ENCODE results near the gene TWF2. TPM values are rescaled to one million over a fixed set of nuclear protein-coding genes. Genes with fewer than 3 reads are reported as not detected.

The TWF2 gene
- total and polyA plus RNA-seq, 2 of the 13 experiments (the other 11 are each of a cell fraction or from before 2014, with no cell fraction given): 45.5 to 108 TPM

DNA sequence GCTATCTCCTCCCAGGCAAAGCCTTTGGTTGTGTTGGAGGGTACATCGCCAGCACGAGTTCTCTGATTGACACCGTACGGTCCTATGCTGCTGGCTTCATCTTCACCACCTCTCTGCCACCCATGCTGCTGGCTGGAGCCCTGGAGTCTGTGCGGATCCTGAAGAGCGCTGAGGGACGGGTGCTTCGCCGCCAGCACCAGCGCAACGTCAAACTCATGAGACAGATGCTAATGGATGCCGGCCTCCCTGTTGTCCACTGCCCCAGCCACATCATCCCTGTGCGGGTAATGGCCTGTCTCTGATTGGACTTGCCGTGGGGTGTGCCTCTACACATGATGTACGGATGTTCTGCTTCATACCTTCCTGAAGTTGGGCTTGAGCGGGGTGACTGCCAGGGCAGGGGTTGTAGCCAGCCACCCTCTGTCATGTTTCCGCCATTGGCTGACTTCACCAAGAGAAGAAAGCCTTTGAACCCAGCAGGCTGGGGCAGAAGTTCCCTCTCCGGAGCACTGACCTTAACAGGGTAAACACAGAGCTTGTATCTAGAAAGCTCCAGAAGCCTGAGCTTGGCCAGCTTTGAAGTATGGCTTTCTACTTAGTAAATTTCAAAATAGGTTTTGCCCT is 27.6 kb downstream of the TWF2 start (continued):
- TF ChIP-seq, protein P1, sequence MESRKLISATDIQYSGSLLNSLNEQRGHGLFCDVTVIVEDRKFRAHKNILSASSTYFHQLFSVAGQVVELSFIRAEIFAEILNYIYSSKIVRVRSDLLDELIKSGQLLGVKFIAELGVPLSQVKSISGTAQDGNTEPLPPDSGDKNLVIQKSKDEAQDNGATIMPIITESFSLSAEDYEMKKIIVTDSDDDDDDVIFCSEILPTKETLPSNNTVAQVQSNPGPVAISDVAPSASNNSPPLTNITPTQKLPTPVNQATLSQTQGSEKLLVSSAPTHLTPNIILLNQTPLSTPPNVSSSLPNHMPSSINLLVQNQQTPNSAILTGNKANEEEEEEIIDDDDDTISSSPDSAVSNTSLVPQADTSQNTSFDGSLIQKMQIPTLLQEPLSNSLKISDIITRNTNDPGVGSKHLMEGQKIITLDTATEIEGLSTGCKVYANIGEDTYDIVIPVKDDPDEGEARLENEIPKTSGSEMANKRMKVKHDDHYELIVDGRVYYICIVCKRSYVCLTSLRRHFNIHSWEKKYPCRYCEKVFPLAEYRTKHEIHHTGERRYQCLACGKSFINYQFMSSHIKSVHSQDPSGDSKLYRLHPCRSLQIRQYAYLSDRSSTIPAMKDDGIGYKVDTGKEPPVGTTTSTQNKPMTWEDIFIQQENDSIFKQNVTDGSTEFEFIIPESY (CRISPR knock-in tag; IDR thresholded peaks at IDR 0.05): no peak
- TF ChIP-seq PRMT3 (CRISPR knock-in tag; IDR thresholded peaks at IDR 0.05; ENCODE audit: borderline replicate concordance, low read depth): no peak
- TF ChIP-seq, protein P2, sequence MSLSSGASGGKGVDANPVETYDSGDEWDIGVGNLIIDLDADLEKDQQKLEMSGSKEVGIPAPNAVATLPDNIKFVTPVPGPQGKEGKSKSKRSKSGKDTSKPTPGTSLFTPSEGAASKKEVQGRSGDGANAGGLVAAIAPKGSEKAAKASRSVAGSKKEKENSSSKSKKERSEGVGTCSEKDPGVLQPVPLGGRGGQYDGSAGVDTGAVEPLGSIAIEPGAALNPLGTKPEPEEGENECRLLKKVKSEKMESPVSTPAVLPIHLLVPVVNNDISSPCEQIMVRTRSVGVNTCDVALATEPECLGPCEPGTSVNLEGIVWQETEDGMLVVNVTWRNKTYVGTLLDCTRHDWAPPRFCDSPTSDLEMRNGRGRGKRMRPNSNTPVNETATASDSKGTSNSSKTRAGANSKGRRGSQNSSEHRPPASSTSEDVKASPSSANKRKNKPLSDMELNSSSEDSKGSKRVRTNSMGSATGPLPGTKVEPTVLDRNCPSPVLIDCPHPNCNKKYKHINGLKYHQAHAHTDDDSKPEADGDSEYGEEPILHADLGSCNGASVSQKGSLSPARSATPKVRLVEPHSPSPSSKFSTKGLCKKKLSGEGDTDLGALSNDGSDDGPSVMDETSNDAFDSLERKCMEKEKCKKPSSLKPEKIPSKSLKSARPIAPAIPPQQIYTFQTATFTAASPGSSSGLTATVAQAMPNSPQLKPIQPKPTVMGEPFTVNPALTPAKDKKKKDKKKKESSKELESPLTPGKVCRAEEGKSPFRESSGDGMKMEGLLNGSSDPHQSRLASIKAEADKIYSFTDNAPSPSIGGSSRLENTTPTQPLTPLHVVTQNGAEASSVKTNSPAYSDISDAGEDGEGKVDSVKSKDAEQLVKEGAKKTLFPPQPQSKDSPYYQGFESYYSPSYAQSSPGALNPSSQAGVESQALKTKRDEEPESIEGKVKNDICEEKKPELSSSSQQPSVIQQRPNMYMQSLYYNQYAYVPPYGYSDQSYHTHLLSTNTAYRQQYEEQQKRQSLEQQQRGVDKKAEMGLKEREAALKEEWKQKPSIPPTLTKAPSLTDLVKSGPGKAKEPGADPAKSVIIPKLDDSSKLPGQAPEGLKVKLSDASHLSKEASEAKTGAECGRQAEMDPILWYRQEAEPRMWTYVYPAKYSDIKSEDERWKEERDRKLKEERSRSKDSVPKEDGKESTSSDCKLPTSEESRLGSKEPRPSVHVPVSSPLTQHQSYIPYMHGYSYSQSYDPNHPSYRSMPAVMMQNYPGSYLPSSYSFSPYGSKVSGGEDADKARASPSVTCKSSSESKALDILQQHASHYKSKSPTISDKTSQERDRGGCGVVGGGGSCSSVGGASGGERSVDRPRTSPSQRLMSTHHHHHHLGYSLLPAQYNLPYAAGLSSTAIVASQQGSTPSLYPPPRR (CRISPR knock-in tag; IDR thresholded peaks at IDR 0.05; ENCODE audit: borderline replicate concordance): no peak
- TF ChIP-seq, protein P3, sequence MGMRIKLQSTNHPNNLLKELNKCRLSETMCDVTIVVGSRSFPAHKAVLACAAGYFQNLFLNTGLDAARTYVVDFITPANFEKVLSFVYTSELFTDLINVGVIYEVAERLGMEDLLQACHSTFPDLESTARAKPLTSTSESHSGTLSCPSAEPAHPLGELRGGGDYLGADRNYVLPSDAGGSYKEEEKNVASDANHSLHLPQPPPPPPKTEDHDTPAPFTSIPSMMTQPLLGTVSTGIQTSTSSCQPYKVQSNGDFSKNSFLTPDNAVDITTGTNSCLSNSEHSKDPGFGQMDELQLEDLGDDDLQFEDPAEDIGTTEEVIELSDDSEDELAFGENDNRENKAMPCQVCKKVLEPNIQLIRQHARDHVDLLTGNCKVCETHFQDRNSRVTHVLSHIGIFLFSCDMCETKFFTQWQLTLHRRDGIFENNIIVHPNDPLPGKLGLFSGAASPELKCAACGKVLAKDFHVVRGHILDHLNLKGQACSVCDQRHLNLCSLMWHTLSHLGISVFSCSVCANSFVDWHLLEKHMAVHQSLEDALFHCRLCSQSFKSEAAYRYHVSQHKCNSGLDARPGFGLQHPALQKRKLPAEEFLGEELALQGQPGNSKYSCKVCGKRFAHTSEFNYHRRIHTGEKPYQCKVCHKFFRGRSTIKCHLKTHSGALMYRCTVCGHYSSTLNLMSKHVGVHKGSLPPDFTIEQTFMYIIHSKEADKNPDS (CRISPR knock-in tag; IDR thresholded peaks at IDR 0.05): no peak
- no peak for TF ChIP-seq RFX1 (IDR thresholded peaks at IDR 0.05)
- no peak for TF ChIP-seq SRSF4 (IDR thresholded peaks at IDR 0.05; ENCODE audit: low read depth, low read length, poor library complexity, severe bottlenecking)
- no peak for TF ChIP-seq ZNF251 (CRISPR knock-in tag; IDR thresholded peaks at IDR 0.05)
- no peak for TF ChIP-seq ZNF224 (CRISPR knock-in tag; IDR thresholded peaks at IDR 0.05)
- TF ChIP-seq, protein P4, sequence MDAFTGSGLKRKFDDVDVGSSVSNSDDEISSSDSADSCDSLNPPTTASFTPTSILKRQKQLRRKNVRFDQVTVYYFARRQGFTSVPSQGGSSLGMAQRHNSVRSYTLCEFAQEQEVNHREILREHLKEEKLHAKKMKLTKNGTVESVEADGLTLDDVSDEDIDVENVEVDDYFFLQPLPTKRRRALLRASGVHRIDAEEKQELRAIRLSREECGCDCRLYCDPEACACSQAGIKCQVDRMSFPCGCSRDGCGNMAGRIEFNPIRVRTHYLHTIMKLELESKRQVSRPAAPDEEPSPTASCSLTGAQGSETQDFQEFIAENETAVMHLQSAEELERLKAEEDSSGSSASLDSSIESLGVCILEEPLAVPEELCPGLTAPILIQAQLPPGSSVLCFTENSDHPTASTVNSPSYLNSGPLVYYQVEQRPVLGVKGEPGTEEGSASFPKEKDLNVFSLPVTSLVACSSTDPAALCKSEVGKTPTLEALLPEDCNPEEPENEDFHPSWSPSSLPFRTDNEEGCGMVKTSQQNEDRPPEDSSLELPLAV (CRISPR knock-in tag; conservative IDR thresholded peaks at IDR 0.05; ENCODE audit: low read depth): no peak
- no peak for TF ChIP-seq ATAD3A (CRISPR knock-in tag; IDR thresholded peaks at IDR 0.05)
- no peak for TF ChIP-seq MTF2 (CRISPR knock-in tag; IDR thresholded peaks at IDR 0.05; ENCODE audit: borderline replicate concordance)
- TF ChIP-seq, protein P5, sequence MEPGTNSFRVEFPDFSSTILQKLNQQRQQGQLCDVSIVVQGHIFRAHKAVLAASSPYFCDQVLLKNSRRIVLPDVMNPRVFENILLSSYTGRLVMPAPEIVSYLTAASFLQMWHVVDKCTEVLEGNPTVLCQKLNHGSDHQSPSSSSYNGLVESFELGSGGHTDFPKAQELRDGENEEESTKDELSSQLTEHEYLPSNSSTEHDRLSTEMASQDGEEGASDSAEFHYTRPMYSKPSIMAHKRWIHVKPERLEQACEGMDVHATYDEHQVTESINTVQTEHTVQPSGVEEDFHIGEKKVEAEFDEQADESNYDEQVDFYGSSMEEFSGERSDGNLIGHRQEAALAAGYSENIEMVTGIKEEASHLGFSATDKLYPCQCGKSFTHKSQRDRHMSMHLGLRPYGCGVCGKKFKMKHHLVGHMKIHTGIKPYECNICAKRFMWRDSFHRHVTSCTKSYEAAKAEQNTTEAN (CRISPR knock-in tag; conservative IDR thresholded peaks at IDR 0.05): no peak
- TF ChIP-seq, protein P6, sequence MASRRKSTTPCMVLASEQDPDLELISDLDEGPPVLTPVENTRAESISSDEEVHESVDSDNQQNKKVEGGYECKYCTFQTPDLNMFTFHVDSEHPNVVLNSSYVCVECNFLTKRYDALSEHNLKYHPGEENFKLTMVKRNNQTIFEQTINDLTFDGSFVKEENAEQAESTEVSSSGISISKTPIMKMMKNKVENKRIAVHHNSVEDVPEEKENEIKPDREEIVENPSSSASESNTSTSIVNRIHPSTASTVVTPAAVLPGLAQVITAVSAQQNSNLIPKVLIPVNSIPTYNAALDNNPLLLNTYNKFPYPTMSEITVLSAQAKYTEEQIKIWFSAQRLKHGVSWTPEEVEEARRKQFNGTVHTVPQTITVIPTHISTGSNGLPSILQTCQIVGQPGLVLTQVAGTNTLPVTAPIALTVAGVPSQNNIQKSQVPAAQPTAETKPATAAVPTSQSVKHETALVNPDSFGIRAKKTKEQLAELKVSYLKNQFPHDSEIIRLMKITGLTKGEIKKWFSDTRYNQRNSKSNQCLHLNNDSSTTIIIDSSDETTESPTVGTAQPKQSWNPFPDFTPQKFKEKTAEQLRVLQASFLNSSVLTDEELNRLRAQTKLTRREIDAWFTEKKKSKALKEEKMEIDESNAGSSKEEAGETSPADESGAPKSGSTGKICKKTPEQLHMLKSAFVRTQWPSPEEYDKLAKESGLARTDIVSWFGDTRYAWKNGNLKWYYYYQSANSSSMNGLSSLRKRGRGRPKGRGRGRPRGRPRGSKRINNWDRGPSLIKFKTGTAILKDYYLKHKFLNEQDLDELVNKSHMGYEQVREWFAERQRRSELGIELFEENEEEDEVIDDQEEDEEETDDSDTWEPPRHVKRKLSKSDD (CRISPR knock-in tag; IDR thresholded peaks at IDR 0.05; ENCODE audit: low read depth): no peak
